HEK293 (cell line): ENCODE data around the gene HPRT1.

Source experiments
- CTCF ChIA-PET: fragments of 350-600 bp; formaldehyde crosslinking; extraction: SDS; loops from one replicate; lab custom pipeline; 2021; ENCODE audit warnings: antibody characterized with exemption; lab: Yijun Ruan, JAX
- POLR2A ChIA-PET: fragments of 300-600 bp; formaldehyde crosslinking; extraction: SDS; loops from one replicate; lab custom pipeline; 2020; ENCODE audit warnings: antibody characterized with exemption, inconsistent platforms; lab: Yijun Ruan, JAX
- H3K27ac ChIP-seq: fragments of 200-500 bp; sonication (Bioruptor generic); 2 replicates; pipeline ENCODE4 v1.5.1; 2014; ENCODE audit warnings: low read depth, low read length, control low read depth, inconsistent platforms; ENCODE audit errors: extremely low read depth
- H3K36me3 ChIP-seq, 2 experiments: fragments of 200-500 bp in 1 of 2; sonication (Bioruptor generic) in 1 of 2; 1 replicate in 1 of 2; 2 replicates in 1 of 2; pipeline ENCODE4 v1.5.1; 2014 to 2017; ENCODE audit warnings: inconsistent platforms in 2 of 2, low read length in 2 of 2; ENCODE audit not compliant: control insufficient read depth in 2 of 2, insufficient read depth in 1 of 2
- H3K4me1 ChIP-seq: fragments of 200-500 bp; sonication (Bioruptor generic); 2 replicates; pipeline ENCODE4 v1.5.1; 2014; ENCODE audit warnings: mild to moderate bottlenecking, low read length, inconsistent platforms; ENCODE audit not compliant: control insufficient read depth, insufficient read depth
- H3K4me3 ChIP-seq: 2 replicates; pipeline ENCODE4 v1.5.1; 2011; ENCODE audit warnings: low read depth, mild to moderate bottlenecking, control low read depth, low read length, moderate library complexity
- H3K9me3 ChIP-seq: fragments of 200-500 bp; sonication (Bioruptor generic); 2 replicates; pipeline ENCODE4 v1.5.1; 2014; ENCODE audit warnings: low read depth, low read length, inconsistent platforms; ENCODE audit not compliant: control insufficient read depth, insufficient read depth
- MZF1 ChIP-seq: fragments of 450-650 bp; formaldehyde crosslinking; IDR thresholded peaks from 2 replicates; pipeline ENCODE4 v1.5.1; 2017; ENCODE audit warnings: missing biosample characterization, missing genetic modification characterization, borderline replicate concordance
- SP2 ChIP-seq: fragments of 450-650 bp; formaldehyde crosslinking; IDR thresholded peaks from 2 replicates; pipeline ENCODE4 v1.5.1; 2016; ENCODE audit warnings: missing biosample characterization, missing genetic modification characterization
- SP7 ChIP-seq: fragments of 450-650 bp; formaldehyde crosslinking; IDR thresholded peaks from 2 replicates; pipeline ENCODE4 v1.5.1; 2016; ENCODE audit warnings: missing biosample characterization, missing genetic modification characterization
- ZBTB21 ChIP-seq: fragments of 450-650 bp; formaldehyde crosslinking; IDR thresholded peaks from 2 replicates; pipeline ENCODE4 v1.5.1; 2017; ENCODE audit warnings: missing biosample characterization, missing genetic modification characterization
- ZFP3 ChIP-seq: fragments of 450-650 bp; formaldehyde crosslinking; IDR thresholded peaks from 2 replicates; pipeline ENCODE4 v1.5.1; 2016; ENCODE audit warnings: low read depth, missing biosample characterization, missing genetic modification characterization
- ZNF112 ChIP-seq: fragments of 450-650 bp; formaldehyde crosslinking; IDR thresholded peaks from 2 replicates; pipeline ENCODE4 v1.5.0; 2017; ENCODE audit warnings: missing biosample characterization, missing genetic modification characterization
- ZNF157 ChIP-seq: fragments of 450-650 bp; formaldehyde crosslinking; IDR thresholded peaks from 2 replicates; pipeline ENCODE4 v1.5.1; 2016; ENCODE audit warnings: missing biosample characterization, missing genetic modification characterization
- ZNF292 ChIP-seq: fragments of 450-650 bp; formaldehyde crosslinking; IDR thresholded peaks from 2 replicates; pipeline ENCODE4 v1.5.1; 2016; ENCODE audit warnings: low read depth, missing biosample characterization, missing genetic modification characterization, borderline replicate concordance
- ZNF335 ChIP-seq: fragments of 450-650 bp; formaldehyde crosslinking; conservative IDR thresholded peaks from 2 replicates; pipeline ENCODE4 v1.5.1; 2016; ENCODE audit warnings: missing biosample characterization, missing genetic modification characterization
- ZNF366 ChIP-seq: fragments of 450-650 bp; formaldehyde crosslinking; conservative IDR thresholded peaks from 2 replicates; pipeline ENCODE4 v1.5.1; 2016; ENCODE audit warnings: missing biosample characterization, missing genetic modification characterization
- ZNF37A ChIP-seq: fragments of 450-650 bp; IDR thresholded peaks from 2 replicates; pipeline ENCODE4 v1.5.1; 2018; ENCODE audit warnings: missing biosample characterization, missing genetic modification characterization
- ZNF394 ChIP-seq: fragments of 450-650 bp; formaldehyde crosslinking; IDR thresholded peaks from 2 replicates; pipeline ENCODE4 v1.5.1; 2016; ENCODE audit warnings: missing biosample characterization, missing genetic modification characterization, mild to moderate bottlenecking, moderate library complexity, borderline replicate concordance
- ZNF549 ChIP-seq: fragments of 450-650 bp; IDR thresholded peaks from 2 replicates; pipeline ENCODE4 v1.5.1; 2018; ENCODE audit warnings: missing biosample characterization, missing genetic modification characterization, mild to moderate bottlenecking, inconsistent platforms, moderate library complexity
- ZNF600 ChIP-seq: fragments of 450-650 bp; formaldehyde crosslinking; IDR thresholded peaks from 2 replicates; pipeline ENCODE4 v1.5.1; 2016; ENCODE audit warnings: missing biosample characterization, missing genetic modification characterization
- ZNF610 ChIP-seq: fragments of 450-650 bp; formaldehyde crosslinking; IDR thresholded peaks from 2 replicates; pipeline ENCODE4 v1.5.1; 2016; ENCODE audit warnings: missing biosample characterization, missing genetic modification characterization, borderline replicate concordance
- ZNF626 ChIP-seq: fragments of 450-650 bp; sonication (Bioruptor Pico); formaldehyde crosslinking; IDR thresholded peaks from 2 replicates; pipeline ENCODE4 v1.5.1; 2018; ENCODE audit warnings: missing biosample characterization, missing genetic modification characterization, inconsistent platforms
- ZSCAN30 ChIP-seq: fragments of 450-650 bp; IDR thresholded peaks from 2 replicates; pipeline ENCODE4 v1.5.1; 2018; ENCODE audit warnings: missing biosample characterization, mild to moderate bottlenecking, missing genetic modification characterization, moderate library complexity
- TF ChIP-seq, protein P1 (sequence below): fragments of 450-650 bp; formaldehyde crosslinking; IDR thresholded peaks from 2 replicates; pipeline ENCODE4 v1.5.1; 2017; ENCODE audit warnings: missing biosample characterization, mild to moderate bottlenecking, missing genetic modification characterization, moderate library complexity
- TF ChIP-seq, protein P2 (sequence below): fragments of 450-650 bp; formaldehyde crosslinking; IDR thresholded peaks from 2 replicates; pipeline ENCODE4 v1.5.1; 2016; ENCODE audit warnings: missing biosample characterization, missing genetic modification characterization
- TF ChIP-seq, protein P3 (sequence below): fragments of 450-650 bp; formaldehyde crosslinking; IDR thresholded peaks from 2 replicates; pipeline ENCODE4 v1.5.1; 2016; ENCODE audit warnings: missing biosample characterization, missing genetic modification characterization, borderline replicate concordance

Gene HPRT1

DNA sequence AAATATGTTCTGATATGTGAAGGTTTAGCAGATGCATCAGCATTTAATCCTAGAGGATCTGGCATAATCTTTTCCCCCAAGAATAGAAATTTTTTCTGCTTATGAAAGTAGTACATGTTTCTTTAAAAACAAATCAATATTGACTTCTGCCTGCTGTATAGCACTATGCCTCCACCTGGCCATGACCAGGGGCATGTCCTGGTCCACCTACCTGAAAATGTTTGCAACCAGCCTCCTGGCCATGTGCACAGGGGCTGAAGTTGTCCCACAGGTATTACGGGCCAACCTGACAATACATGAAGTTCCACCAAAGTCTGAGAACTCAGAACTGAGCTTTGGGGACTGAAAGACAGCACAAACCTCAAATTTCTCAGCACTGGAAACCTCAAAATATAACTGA is 10.0 kb downstream of the HPRT1 start:
- CTCF ChIA-PET, result no interaction called here
- POLR2A ChIA-PET, result no interaction called here
- H3K4me1 ChIP-seq, result no peaks in the 10 kb centered on the region
- TF ChIP-seq ZNF626 (tag by site-specific recombination) (no peak), ZSCAN30 (tag by site-specific recombination) (no peak), ZFP3 (tag by site-specific recombination) (no peak), ZNF335 (tag by site-specific recombination) (no peak), ZNF610 (tag by site-specific recombination) (no peak), ZNF549 (tag by site-specific recombination) (no peak), ZNF112 (tag by site-specific recombination) (no peak), SP2 (no peak), SP7 (no peak), ZBTB21 (tag by site-specific recombination) (no peak), ZNF394 (tag by site-specific recombination) (no peak), ZNF600 (tag by site-specific recombination) (no peak), ZNF37A (tag by site-specific recombination) (no peak)
- TF ChIP-seq, protein P1, sequence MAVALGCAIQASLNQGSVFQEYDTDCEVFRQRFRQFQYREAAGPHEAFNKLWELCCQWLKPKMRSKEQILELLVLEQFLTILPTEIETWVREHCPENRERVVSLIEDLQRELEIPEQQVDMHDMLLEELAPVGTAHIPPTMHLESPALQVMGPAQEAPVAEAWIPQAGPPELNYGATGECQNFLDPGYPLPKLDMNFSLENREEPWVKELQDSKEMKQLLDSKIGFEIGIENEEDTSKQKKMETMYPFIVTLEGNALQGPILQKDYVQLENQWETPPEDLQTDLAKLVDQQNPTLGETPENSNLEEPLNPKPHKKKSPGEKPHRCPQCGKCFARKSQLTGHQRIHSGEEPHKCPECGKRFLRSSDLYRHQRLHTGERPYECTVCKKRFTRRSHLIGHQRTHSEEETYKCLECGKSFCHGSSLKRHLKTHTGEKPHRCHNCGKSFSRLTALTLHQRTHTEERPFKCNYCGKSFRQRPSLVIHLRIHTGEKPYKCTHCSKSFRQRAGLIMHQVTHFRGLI, result no peak
- TF ChIP-seq, protein P2, sequence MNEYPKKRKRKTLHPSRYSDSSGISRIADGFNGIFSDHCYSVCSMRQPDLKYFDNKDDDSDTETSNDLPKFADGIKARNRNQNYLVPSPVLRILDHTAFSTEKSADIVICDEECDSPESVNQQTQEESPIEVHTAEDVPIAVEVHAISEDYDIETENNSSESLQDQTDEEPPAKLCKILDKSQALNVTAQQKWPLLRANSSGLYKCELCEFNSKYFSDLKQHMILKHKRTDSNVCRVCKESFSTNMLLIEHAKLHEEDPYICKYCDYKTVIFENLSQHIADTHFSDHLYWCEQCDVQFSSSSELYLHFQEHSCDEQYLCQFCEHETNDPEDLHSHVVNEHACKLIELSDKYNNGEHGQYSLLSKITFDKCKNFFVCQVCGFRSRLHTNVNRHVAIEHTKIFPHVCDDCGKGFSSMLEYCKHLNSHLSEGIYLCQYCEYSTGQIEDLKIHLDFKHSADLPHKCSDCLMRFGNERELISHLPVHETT (tag by site-specific recombination), result no peak
- no peak overlapping the region for H3K27ac ChIP-seq
- H3K36me3 ChIP-seq, result peaks cover 4 to 19% of the 10 kb centered on the region in 2 experiments
- no peak overlapping the region for H3K4me3 ChIP-seq
- no peaks in the 10 kb centered on the region for H3K9me3 ChIP-seq

DNA sequence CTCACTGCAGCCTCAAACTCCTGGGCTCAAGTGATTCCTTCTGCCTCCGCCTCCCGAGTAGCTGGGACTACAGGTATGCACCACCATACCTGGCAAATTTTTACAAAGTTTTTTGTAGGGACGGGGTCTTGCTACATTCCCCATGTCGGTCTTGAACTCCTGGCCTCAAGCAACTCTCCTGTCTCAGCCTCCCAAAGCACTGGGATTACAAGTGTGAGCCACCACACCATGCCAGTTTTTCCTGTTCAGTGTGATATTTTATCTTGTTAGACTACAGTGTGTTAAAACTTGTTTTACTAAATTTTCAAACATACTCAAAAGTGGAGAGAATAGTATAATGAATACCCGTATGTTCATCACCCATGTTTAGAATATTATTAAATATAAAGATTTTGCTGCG is 12.1 kb downstream of the HPRT1 start:
- POLR2A ChIA-PET, result no interaction called here
- Histone ChIP-seq H3K4me1 (no peaks in the 10 kb centered on the region), H3K9me3 (no peaks in the 10 kb centered on the region), H3K36me3 (peaks cover 19 to 34% of the 10 kb centered on the region in 2 experiments), H3K27ac (no peak overlapping the region), H3K4me3 (no peak overlapping the region)
- TF ChIP-seq ZNF157 (tag by site-specific recombination) (no peak), MZF1 (tag by site-specific recombination) (no peak), ZNF292 (tag by site-specific recombination) (no peak), ZNF366 (no peak)
- TF ChIP-seq, protein P3, sequence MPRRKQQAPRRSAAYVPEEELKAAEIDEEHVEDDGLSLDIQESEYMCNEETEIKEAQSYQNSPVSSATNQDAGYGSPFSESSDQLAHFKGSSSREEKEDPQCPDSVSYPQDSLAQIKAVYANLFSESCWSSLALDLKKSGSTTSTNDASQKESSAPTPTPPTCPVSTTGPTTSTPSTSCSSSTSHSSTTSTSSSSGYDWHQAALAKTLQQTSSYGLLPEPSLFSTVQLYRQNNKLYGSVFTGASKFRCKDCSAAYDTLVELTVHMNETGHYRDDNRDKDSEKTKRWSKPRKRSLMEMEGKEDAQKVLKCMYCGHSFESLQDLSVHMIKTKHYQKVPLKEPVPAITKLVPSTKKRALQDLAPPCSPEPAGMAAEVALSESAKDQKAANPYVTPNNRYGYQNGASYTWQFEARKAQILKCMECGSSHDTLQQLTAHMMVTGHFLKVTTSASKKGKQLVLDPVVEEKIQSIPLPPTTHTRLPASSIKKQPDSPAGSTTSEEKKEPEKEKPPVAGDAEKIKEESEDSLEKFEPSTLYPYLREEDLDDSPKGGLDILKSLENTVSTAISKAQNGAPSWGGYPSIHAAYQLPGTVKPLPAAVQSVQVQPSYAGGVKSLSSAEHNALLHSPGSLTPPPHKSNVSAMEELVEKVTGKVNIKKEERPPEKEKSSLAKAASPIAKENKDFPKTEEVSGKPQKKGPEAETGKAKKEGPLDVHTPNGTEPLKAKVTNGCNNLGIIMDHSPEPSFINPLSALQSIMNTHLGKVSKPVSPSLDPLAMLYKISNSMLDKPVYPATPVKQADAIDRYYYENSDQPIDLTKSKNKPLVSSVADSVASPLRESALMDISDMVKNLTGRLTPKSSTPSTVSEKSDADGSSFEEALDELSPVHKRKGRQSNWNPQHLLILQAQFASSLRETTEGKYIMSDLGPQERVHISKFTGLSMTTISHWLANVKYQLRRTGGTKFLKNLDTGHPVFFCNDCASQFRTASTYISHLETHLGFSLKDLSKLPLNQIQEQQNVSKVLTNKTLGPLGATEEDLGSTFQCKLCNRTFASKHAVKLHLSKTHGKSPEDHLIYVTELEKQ, result no peak
- CTCF ChIA-PET, result interaction anchor here (0.5 to 2.2 kb wide), 2 partner anchors 11 to 282 kb away, joined by 4 to 5 read pairs; no protein-coding TSS in a partner anchor
